ENCODE measurements around the gene TMEM41B.
"Not testable (repeated sequence)": the region's sequence is repeated elsewhere in the genome, so short reads cannot be mapped to it uniquely, and the experiment has no call there.

Gene TMEM41B

GRCh38 chr11:9314291-9315077, at the start of gene TMEM41B:
Gene TMEM41B, minus strand, starts transcription at chr11:9314593. Its CDS starts 152 bp downstream, at chr11:9314441.
- H3K4me3 ChIP-seq (ENCODE audit: low read depth, low read length), result peak within 1 kb of the TSS; percentile 85
- in situ Hi-C loops (cut with HindIII; ENCODE audit: low sequenced_read_pairs), result no loop called here
- DNase-seq (ENCODE audit: low read depth, low spot score), result peak; percentile 98
- TF ChIP-seq CTCF (IDR thresholded peaks at IDR 0.05; ENCODE audit: low read depth, low read length), result peak; percentile 9

GRCh38 chr11:9362393-9362863, 48.0 kb upstream of the TMEM41B start:
- in situ Hi-C loops (cut with HindIII; ENCODE audit: low sequenced_read_pairs), result no loop called here
- no peak for TF ChIP-seq CTCF (IDR thresholded peaks at IDR 0.05; ENCODE audit: low read depth, low read length)
- H3K4me3 ChIP-seq (ENCODE audit: low read depth, low read length), result no peak overlapping the region
- peak; percentile 19 for DNase-seq (ENCODE audit: low read depth, low spot score)

- in situ Hi-C loops (cut with HindIII; ENCODE audit: low sequenced_read_pairs); H3K4me3 ChIP-seq (ENCODE audit: low read depth, low read length); DNase-seq (ENCODE audit: low read depth, low spot score): not testable (repeated sequence)
Observed at GRCh38 chr11:9360862-9361622, 46.6 kb upstream of the TMEM41B start.

GRCh38 chr11:9357041-9357440, 42.6 kb upstream of the TMEM41B start:
- no peak for TF ChIP-seq CTCF (IDR thresholded peaks at IDR 0.05; ENCODE audit: low read depth, low read length)
- H3K4me3 ChIP-seq (ENCODE audit: low read depth, low read length), result no peak overlapping the region
- no peak for DNase-seq (ENCODE audit: low read depth, low spot score)
- in situ Hi-C loops (cut with HindIII; ENCODE audit: low sequenced_read_pairs), result no loop called here

- DNase-seq (ENCODE audit: low read depth, low spot score), result no peak
- in situ Hi-C loops (cut with HindIII; ENCODE audit: low sequenced_read_pairs), result no loop called here
- no peak overlapping the region for H3K4me3 ChIP-seq (ENCODE audit: low read depth, low read length)
- TF ChIP-seq CTCF (IDR thresholded peaks at IDR 0.05; ENCODE audit: low read depth, low read length), result no peak
Observed at GRCh38 chr11:9351321-9351881, 37.0 kb upstream of the TMEM41B start.

GRCh38 chr11:9347779-9348178, 33.4 kb upstream of the TMEM41B start:
- DNase-seq (ENCODE audit: low read depth, low spot score); H3K4me3 ChIP-seq (ENCODE audit: low read depth, low read length); in situ Hi-C loops (cut with HindIII; ENCODE audit: low sequenced_read_pairs): not testable (repeated sequence)

- in situ Hi-C loops (cut with HindIII; ENCODE audit: low sequenced_read_pairs), result no loop called here
- DNase-seq (ENCODE audit: low read depth, low spot score), result no peak
- no peak for TF ChIP-seq CTCF (IDR thresholded peaks at IDR 0.05; ENCODE audit: low read depth, low read length)
- H3K4me3 ChIP-seq (ENCODE audit: low read depth, low read length), result no peak overlapping the region
Observed at GRCh38 chr11:9347100-9347499, 32.7 kb upstream of the TMEM41B start.

Measured in astrocyte of the spinal cord (primary cell).